Measurements from ENCODE around the gene PRR33.

- TF ChIP-seq CTCF (conservative IDR thresholded peaks at IDR 0.05; ENCODE audit: low read depth, low read length) (no peak), EZH2 (IDR thresholded peaks at IDR 0.05; ENCODE audit: low read length, unreplicated experiment) (no peak)
These were observed 24.3 kb downstream of the PRR33 start for GRCh38 chr11:1867381-1867780.
